CD4-positive, alpha-beta T cell treated with Interleukin-6 for 4 hours (primary cell): ENCODE data around the gene EDC4.
A peak's percentile ranks its signal among the peaks of the same experiment; 100 is the strongest.

Source experiments
- DNase-seq: peaks from one replicate; pipeline ENCODE4 v3.0.0-alpha.2; 2020; ENCODE audit warnings: mixed read lengths

EDC4 gene

GRCh38 chr16:67878846-67879245 lies 6.0 kb downstream of the EDC4 start:
- no peak for DNase-seq

DNA sequence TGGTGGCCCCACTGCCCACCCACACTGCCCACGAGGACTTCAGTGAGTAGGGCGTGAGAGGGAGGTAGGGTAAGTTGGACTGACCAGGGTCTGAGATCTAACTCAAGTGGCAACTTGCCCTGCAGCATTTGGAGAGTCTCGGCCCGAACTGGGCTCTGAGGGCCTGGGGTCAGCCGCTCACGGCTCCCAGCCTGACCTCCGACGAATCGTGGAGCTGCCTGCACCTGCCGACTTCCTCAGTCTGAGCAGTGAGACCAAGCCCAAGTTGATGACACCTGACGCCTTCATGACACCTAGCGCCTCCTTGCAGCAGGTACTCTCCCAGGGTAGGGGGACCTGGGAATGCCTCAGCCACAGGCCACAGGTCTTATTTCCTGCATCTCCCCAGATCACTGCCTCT lies 6.6 kb downstream of the EDC4 start:
- DNase-seq, result no peak

GRCh38 chr16:67879936-67880335 lies 7.1 kb downstream of the EDC4 start:
- no peak for DNase-seq

- no peak for DNase-seq
Observed at GRCh38 chr16:67880584-67880983, 7.7 kb downstream of the EDC4 start.

DNA sequence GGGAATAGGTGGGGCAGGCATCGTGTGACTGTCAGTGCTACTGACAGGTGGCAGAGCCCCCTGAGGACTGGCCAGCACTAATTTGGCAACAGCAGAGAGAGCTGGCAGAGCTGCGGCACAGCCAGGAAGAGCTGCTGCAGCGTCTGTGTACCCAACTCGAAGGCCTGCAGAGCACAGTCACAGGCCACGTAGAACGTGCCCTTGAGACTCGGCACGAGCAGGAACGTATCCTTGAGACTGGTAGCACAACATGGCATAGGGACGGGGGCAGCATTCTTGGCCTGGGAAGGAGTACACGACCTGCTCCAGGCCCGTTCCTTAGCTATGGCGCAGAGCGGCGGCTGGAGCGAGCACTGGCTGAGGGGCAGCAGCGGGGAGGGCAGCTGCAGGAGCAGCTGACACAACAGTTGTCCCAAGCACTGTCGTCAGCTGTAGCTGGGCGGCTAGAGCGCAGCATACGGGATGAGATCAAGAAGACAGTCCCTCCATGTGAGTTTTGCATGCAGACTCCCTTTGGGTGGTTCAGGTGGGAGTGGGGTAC lies 8.8 kb downstream of the EDC4 start:
- no peak for DNase-seq

DNA sequence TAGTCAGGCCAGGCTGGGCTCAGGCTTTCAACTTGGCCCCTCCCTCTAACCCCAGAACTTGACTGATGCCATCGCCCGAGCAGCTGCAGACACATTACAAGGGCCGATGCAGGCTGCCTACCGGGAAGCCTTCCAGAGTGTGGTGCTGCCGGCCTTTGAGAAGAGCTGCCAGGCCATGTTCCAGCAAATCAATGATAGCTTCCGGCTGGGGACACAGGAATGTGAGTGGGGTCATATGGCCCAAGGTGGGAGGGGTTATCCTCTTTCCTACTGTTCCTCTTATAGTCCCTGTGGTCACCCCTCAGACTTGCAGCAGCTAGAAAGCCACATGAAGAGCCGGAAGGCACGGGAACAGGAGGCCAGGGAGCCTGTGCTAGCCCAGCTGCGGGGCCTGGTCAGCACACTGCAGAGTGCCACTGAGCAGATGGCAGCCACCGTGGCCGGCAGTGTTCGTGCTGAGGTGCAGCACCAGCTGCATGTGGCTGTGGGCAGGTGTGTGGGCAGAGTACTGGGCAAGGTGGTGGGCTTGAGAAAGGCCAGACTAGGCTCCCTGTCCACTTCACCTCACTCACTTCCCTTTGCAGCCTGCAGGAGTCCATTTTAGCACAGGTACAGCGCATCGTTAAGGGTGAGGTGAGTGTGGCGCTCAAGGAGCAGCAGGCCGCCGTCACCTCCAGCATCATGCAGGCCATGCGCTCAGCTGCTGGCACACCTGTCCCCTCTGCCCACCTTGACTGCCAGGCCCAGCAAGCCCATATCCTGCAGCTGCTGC lies 9.7 kb downstream of the EDC4 start:
- no peak for DNase-seq

GRCh38 chr16:67883146-67883871 lies 10.5 kb downstream of the EDC4 start:
- no peak for DNase-seq

DNA sequence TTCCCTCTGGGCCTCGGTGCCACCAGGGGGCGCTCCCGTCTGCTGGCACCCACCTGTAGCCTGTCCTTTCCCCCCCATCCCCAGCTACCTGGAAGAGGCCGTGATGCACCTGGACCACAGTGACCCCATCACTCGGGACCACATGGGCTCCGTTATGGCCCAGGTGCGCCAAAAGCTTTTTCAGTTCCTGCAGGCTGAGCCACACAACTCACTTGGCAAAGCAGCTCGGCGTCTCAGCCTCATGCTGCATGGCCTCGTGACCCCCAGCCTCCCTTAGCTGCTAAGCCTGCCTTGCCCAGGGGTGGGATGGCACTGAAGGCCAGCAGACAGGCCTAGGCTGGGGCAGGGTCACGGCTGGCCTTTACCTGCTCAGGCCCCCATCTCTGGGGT lies 11.0 kb downstream of the EDC4 start:
- DNase-seq, result peak; percentile 82

DNA sequence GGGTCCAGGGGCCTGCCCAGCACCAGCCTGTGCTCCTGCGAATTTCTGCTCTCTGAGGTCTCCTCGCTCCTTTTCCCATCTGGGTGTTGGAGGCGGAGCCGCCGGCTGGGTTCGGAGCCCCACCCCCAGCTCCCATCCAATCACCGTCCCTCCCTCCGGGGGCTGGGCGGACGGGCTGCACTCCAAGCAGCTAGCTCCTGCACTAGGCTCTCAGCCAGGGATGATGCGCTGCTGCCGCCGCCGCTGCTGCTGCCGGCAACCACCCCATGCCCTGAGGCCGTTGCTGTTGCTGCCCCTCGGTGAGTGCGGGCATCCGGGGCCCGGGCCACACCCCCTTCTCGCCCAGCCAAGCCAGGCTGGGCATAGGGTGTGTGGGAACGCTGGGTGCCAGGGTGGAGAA lies 11.8 kb downstream of the EDC4 start, which contains the start of gene NRN1L:
TSS of gene NRN1L (plus strand) at position 202 of the 400 bp plus-strand sequence. CDS start at position 221, 19 bp downstream.
- no peak for DNase-seq

DNA sequence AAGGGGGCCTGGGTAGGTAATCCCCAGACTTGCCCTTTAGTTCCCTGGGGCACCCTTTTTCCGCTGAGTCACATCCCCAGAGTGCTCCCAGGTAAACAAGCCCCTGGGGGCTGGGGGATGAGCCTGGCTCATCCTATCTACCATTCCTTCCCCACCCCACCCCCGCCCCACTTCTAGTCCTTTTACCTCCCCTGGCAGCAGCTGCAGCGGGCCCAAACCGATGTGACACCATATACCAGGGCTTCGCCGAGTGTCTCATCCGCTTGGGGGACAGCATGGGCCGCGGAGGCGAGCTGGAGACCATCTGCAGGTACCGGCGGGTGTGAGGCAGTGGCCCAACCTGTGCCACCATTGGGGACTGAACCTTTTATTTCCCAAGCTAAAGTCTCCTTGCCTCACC lies 12.7 kb downstream of the EDC4 start:
- no peak for DNase-seq

DNA sequence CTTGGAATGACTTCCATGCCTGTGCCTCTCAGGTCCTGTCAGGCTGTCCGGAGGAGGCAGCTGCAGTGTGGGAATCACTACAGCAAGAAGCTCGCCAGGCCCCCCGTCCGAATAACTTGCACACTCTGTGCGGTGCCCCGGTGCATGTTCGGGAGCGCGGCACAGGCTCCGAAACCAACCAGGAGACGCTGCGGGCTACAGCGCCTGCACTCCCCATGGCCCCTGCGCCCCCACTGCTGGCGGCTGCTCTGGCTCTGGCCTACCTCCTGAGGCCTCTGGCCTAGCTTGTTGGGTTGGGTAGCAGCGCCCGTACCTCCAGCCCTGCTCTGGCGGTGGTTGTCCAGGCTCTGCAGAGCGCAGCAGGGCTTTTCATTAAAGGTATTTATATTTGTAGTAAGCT lies 13.1 kb downstream of the EDC4 start:
- no peak for DNase-seq

DNA sequence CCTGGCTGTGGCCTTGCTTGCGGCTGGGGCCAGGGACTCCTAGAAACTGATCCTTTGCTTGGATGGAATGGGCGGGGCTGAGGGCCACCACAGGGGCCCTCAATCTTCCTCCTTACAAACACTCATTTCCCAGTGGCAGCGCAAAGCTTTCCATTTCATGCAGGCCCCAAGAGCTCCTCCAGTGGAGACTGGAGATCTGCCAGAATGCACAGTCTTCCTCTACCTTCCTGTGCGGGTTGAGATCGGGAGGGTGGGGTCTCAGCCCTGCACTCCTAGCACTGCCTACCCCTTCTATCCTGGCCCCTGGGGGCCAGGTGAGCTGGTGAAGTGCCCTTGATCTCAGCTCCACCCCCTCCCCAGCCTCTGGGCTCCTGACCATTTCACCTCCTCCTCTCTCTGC lies 13.5 kb downstream of the EDC4 start:
- no peak for DNase-seq

GRCh38 chr16:67888331-67888730 lies 15.5 kb downstream of the EDC4 start:
- DNase-seq, result no peak

DNA sequence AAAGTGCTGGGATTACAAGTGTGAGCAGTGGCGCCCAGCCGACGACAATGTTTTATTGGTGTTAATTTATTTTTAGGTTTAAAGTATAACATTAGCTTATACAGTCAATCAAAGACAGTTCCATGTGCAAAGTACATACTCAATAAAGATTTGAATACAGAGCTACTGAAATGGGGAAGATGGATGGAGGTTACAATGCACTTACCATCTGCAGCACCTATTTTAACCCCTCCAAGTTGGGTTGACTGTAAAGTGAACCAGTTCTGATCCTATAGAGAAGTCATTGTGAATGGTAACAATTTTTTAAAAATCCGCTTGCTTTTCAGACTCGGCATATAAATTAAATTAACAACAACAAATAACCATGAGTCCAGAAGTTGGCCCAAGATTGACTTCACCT lies 19.5 kb downstream of the EDC4 start:
- DNase-seq, result no peak

- peak; percentile 98 for DNase-seq
Observed at GRCh38 chr16:67892899-67893742, 20.3 kb downstream of the EDC4 start, which contains the start of gene PSKH1. TSS of gene PSKH1 (plus strand) at chr16:67893254. CDS start at chr16:67908750, 15,496 bp downstream.

DNA sequence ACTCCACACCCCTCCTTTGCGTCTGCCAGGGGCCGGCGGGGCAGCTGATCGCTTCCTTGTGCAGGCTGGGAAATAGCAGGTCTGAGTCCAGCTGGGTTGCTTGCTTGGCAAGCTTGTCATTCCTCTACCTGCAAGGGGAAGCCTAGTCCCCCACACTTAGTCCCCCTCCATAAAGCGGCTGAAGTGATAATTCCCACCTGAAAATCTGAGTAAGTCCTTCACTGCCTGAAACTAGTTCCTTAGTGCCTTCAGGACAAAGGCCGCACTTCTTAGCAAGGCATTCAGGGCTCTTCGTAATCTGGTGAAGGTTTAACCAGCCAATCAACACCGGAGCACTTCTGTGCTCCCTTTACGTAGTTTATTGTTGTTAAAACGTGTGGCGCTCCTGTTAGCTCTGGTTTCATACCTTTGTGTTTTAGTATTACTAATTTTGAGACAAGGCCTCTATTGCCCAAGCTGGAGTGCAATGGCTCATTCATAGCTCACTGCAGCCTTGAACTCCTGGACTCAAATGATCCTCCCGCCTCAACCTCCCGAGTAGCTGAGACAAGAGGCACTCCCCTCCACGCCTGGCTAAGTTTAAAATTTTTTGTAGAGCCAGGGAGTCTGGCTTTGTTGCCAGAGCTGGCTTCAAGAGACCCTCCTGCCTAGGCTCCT lies 21.0 kb downstream of the EDC4 start:
- DNase-seq, result no peak

- no peak for DNase-seq
Observed at GRCh38 chr16:67897231-67897630, 24.4 kb downstream of the EDC4 start.

DNA sequence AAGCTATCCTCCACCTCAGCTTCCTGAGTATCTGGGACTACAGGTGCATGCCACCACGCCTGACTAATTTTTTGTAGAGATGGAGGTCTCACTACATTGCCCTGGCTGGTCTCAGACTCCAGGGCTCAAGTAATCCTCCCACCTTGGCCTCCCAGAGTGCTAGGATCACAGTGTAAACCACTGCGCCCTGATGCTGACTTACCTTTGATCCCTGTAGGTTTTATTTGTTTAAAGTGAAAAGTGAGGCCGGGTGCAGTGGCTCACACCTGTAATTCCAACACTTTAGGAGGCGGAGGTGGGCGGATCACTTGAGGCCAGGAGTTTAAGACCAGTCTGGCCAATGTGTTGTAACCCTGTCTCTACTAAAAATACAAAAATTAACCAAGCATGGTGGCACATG lies 28.9 kb downstream of the EDC4 start:
- no peak for DNase-seq

- no peak for DNase-seq
Observed at GRCh38 chr16:67902831-67903230, 30.0 kb downstream of the EDC4 start.

GRCh38 chr16:67907397-67908180 lies 34.7 kb downstream of the EDC4 start:
- no peak for DNase-seq

- DNase-seq, result no peak
Observed at GRCh38 chr16:67909056-67909742, 36.3 kb downstream of the EDC4 start.
